ENCODE results near the gene NAIF1.

The NAIF1 gene

GRCh38 chr9:128070874-128071273 lies 3.8 kb upstream of the NAIF1 start:
- Histone ChIP-seq H3K9ac (peak overlapping the region; percentile 34 to 85 (median 74); a peak in 18 of 22 replicates), H3K4me1 (peaks cover 59 to 73% (median 65%) of the 10 kb centered on the region in 10 experiments), H3K27me3 (no peaks in the 10 kb centered on the region), H3K4me2 (peak overlapping the region; percentile 85 to 96 (median 91)), H3K36me3 (peaks cover 0 to 51% (median 30%) of the 10 kb centered on the region in 11 experiments; a peak in 16 of 22 replicates), H3K27ac (peak overlapping the region; percentile 14 to 97 (median 81); a peak in 19 of 22 replicates), H3K9me3 (replicated peaks in 1 of 11) (peaks cover 0 to 8% (median 0%) of the 10 kb centered on the region in 11 experiments; a peak in 4 of 22 replicates), H3K4me3 (peak overlapping the region in 9 of 10 experiments; percentile 23 to 100 (median 41); a peak in 14 of 20 replicates), H4K20me1 (peaks cover 0 to 76% (median 32%) of the 10 kb centered on the region in 11 experiments; a peak in 15 of 22 replicates)
- no peak for TF ChIP-seq Cebpa-rat (IDR thresholded peaks at IDR 0.05)

GRCh38 chr9:128068386-128069205 lies 1.5 kb upstream of the NAIF1 start:
- H3K9ac ChIP-seq = peak overlapping the region; percentile 87 to 98 (median 96)
- no peaks in the 10 kb centered on the region for H3K27me3 ChIP-seq
- peak overlapping the region; percentile 45 to 99 (median 97) for H3K27ac ChIP-seq
- peaks cover 72 to 80% (median 76%) of the 10 kb centered on the region in 10 experiments for H3K4me1 ChIP-seq
- peaks cover under 1 to 38% (median 10%) of the 10 kb centered on the region in 11 experiments; a peak in 13 of 22 replicates for H3K36me3 ChIP-seq
- no peak for TF ChIP-seq Cebpa-rat (IDR thresholded peaks at IDR 0.05)
- H3K4me2 ChIP-seq = peak overlapping the region; percentile 85 to 96 (median 91)
- peaks cover 0 to 53% (median 10%) of the 10 kb centered on the region in 11 experiments; a peak in 11 of 22 replicates for H4K20me1 ChIP-seq
- H3K4me3 ChIP-seq = peak overlapping the region; percentile 88 to 100 (median 96)
- H3K9me3 ChIP-seq (replicated peaks in 1 of 11) = peaks cover 0 to 10% (median 0%) of the 10 kb centered on the region in 11 experiments; a peak in 4 of 22 replicates

GRCh38 chr9:128067645-128068385 lies 695 bp upstream of the NAIF1 start, which contains the start of gene SLC25A25:
Gene SLC25A25 (plus strand): TSS chr9:128068232. CDS start chr9:128068320, 88 bp downstream.
- H3K4me1 ChIP-seq = peaks cover 72 to 80% (median 76%) of the 10 kb centered on the region in 10 experiments
- peak within 1 kb of the TSS; percentile 89 to 100 (median 98) for H3K4me2 ChIP-seq

GRCh38 chr9:128065907-128066712 lies 1.0 kb downstream of the NAIF1 start:
- H3K36me3 ChIP-seq = peaks cover 4 to 26% (median 11%) of the 10 kb centered on the region in 11 experiments; a peak in 12 of 22 replicates
- H3K27ac ChIP-seq = peak overlapping the region; percentile 84 to 99 (median 97)
- peak overlapping the region; percentile 86 to 100 (median 98) for H3K4me2 ChIP-seq
- TF ChIP-seq Cebpa-rat (IDR thresholded peaks at IDR 0.05) = no peak
- H3K27me3 ChIP-seq = no peaks in the 10 kb centered on the region
- peaks cover 76 to 80% (median 77%) of the 10 kb centered on the region in 10 experiments for H3K4me1 ChIP-seq
- H3K9me3 ChIP-seq (replicated peaks in 1 of 11) = peaks cover 0 to 10% (median 0%) of the 10 kb centered on the region in 11 experiments; a peak in 4 of 22 replicates
- H3K9ac ChIP-seq = peak overlapping the region; percentile 82 to 98 (median 96); a peak in 21 of 22 replicates
- H4K20me1 ChIP-seq = peaks cover 0 to 30% (median 8%) of the 10 kb centered on the region in 11 experiments; a peak in 10 of 22 replicates
- H3K4me3 ChIP-seq = peak overlapping the region; percentile 43 to 100 (median 81)

More at GRCh38 chr9:128067645-128068385, 695 bp upstream of the NAIF1 start, which contains the start of gene SLC25A25:
- H4K20me1 ChIP-seq = peaks cover 0 to 45% (median 8%) of the 10 kb centered on the region in 11 experiments; a peak in 10 of 22 replicates
- peaks cover 0 to 10% (median 0%) of the 10 kb centered on the region in 11 experiments; a peak in 4 of 22 replicates for H3K9me3 ChIP-seq (replicated peaks in 1 of 11)
- peaks cover 4 to 33% (median 11%) of the 10 kb centered on the region in 11 experiments; a peak in 13 of 22 replicates for H3K36me3 ChIP-seq
- no peaks in the 10 kb centered on the region for H3K27me3 ChIP-seq
- H3K4me3 ChIP-seq = peak within 1 kb of the TSS; percentile 88 to 100 (median 96)
- TF ChIP-seq Cebpa-rat (IDR thresholded peaks at IDR 0.05) = no peak
- H3K27ac ChIP-seq = peak within 1 kb of the TSS; percentile 87 to 99 (median 97)
- peak within 1 kb of the TSS; percentile 87 to 98 (median 96) for H3K9ac ChIP-seq

GRCh38 chr9:128062846-128063831 lies 4.0 kb downstream of the NAIF1 start:
- H3K4me1 ChIP-seq = peaks cover 69 to 88% (median 81%) of the 10 kb centered on the region in 10 experiments
- H3K9me3 ChIP-seq (replicated peaks in 1 of 11) = peaks cover 0 to 10% (median 0%) of the 10 kb centered on the region in 11 experiments; a peak in 4 of 22 replicates
- H4K20me1 ChIP-seq = peaks cover 0 to under 1% (median under 1%) of the 10 kb centered on the region in 11 experiments; a peak in 8 of 22 replicates
- H3K36me3 ChIP-seq = peaks cover 4 to 18% (median 11%) of the 10 kb centered on the region in 11 experiments; a peak in 12 of 22 replicates
- peak overlapping the region in 10 of 11 experiments; percentile 68 to 97 (median 86); a peak in 20 of 22 replicates for H3K9ac ChIP-seq
- H3K27me3 ChIP-seq = no peaks in the 10 kb centered on the region
- H3K4me2 ChIP-seq = peak overlapping the region; percentile 86 to 100 (median 97)
- peak overlapping the region in 8 of 10 experiments; percentile 18 to 99 (median 56); a peak in 15 of 20 replicates for H3K4me3 ChIP-seq
- peak in 9 of 11 experiments; percentile 57 to 99 (median 96); a peak in 17 of 22 replicates for TF ChIP-seq Cebpa-rat (IDR thresholded peaks at IDR 0.05)
- H3K27ac ChIP-seq = peak overlapping the region; percentile 56 to 99 (median 97); a peak in 21 of 22 replicates

GRCh38 chr9:128062279-128062678 lies 4.8 kb downstream of the NAIF1 start:
- H4K20me1 ChIP-seq = no peaks in the 10 kb centered on the region
- no peaks in the 10 kb centered on the region for H3K27me3 ChIP-seq
- peaks cover 4 to 18% (median 11%) of the 10 kb centered on the region in 11 experiments; a peak in 12 of 22 replicates for H3K36me3 ChIP-seq
- peaks cover 0 to 10% (median 0%) of the 10 kb centered on the region in 11 experiments; a peak in 4 of 22 replicates for H3K9me3 ChIP-seq (replicated peaks in 1 of 11)
- TF ChIP-seq Cebpa-rat (IDR thresholded peaks at IDR 0.05) = no peak
- peak overlapping the region; percentile 56 to 99 (median 97); a peak in 21 of 22 replicates for H3K27ac ChIP-seq
- peaks cover 69 to 97% (median 87%) of the 10 kb centered on the region in 10 experiments for H3K4me1 ChIP-seq
- H3K4me2 ChIP-seq = peak overlapping the region; percentile 86 to 100 (median 97)
- peak overlapping the region in 8 of 10 experiments; percentile 15 to 98 (median 48); a peak in 14 of 20 replicates for H3K4me3 ChIP-seq
- peak overlapping the region; percentile 68 to 97 (median 86); a peak in 20 of 22 replicates for H3K9ac ChIP-seq

Data from BLaER1 treated with 17β-estradiol and CSF1 and Interleukin-3, amounts not matched to agents 10 nM and 100 nM (cell line).